GM12878 (cell line): ENCODE measurements around the gene PKM. TPM values are rescaled to one million over a fixed set of nuclear protein-coding genes. Genes with fewer than 3 reads are reported as not detected.

ENCODE experiments used
- ATAC-seq: fragments of 200-7000 bp; cut with Tn5 transposase; 3 replicates; pipeline ENCODE4 v1.9.1; 2020; ENCODE audit warnings: mild to moderate bottlenecking, moderate library complexity
- BruUV-seq: library from RNA; stranded (reverse); fragments of 400-500 nt; replicated peaks from 2 replicates; lab custom pipeline; 2021; lab: Mats Ljungman, UMichigan
- CTCF ChIA-PET: fragments of 300-600 bp; sonication (Branson Sonifier 250); formaldehyde crosslinking; extraction: SDS; loops from one replicate; lab custom pipeline; 2021; ENCODE audit warnings: inconsistent platforms; lab: Yijun Ruan, JAX
- POLR2A ChIA-PET: fragments of 350-600 bp; formaldehyde crosslinking; extraction: SDS; loops from one replicate; lab custom pipeline; 2021; ENCODE audit warnings: inconsistent platforms; lab: Charles Lee
- RAD21 ChIA-PET: fragments of 300-600 bp; sonication (Branson Sonifier 250); formaldehyde crosslinking; loops from one replicate; lab custom pipeline; 2023; ENCODE audit warnings: antibody characterized with exemption; ENCODE audit not compliant: unreplicated experiment; lab: Charles Lee
- SMC1A ChIA-PET: fragments of 300-600 bp; sonication (Branson Sonifier 250); formaldehyde crosslinking; loops from one replicate; lab custom pipeline; 2023; ENCODE audit not compliant: unreplicated experiment, uncharacterized antibody; lab: Charles Lee
- DNase-seq: peaks from one replicate; pipeline ENCODE4 v3.0.0-alpha.2; 2011; ENCODE audit warnings: low read depth, low spot score
- FAIRE-seq: peaks from 3 replicates; lab custom pipeline; 2011; peaks lifted over from hg19 to GRCh38; lab: Jason Lieb, UNC
- H2AFZ ChIP-seq: 2 replicates; pipeline ENCODE4 v1.6.0; 2011; ENCODE audit warnings: low read depth, low read length, control low read depth; ENCODE audit not compliant: control insufficient read depth
- H3K27ac ChIP-seq: 2 replicates; pipeline ENCODE4 v1.5.1; 2011; ENCODE audit warnings: control low read depth; ENCODE audit not compliant: control insufficient read depth, insufficient read depth
- H3K27me3 ChIP-seq, 2 experiments: replicated peaks in 1 of 2; 2 replicates each; pipeline versions ENCODE4 v1.6.0 to v1.6.1; 2011; ENCODE audit warnings: low read length in 1 of 2; ENCODE audit not compliant: control insufficient read depth in 2 of 2, insufficient read depth in 2 of 2
- H3K36me3 ChIP-seq, 2 experiments: 2 replicates each; pipeline ENCODE4 v1.5.1; 2011; ENCODE audit warnings: low read length in 1 of 2; ENCODE audit not compliant: control insufficient read depth in 2 of 2, insufficient read depth in 2 of 2
- H3K4me1 ChIP-seq: 2 replicates; pipeline ENCODE4 v1.6.1; 2011; ENCODE audit warnings: mild to moderate bottlenecking, low read length, moderate library complexity, mixed read lengths; ENCODE audit not compliant: control insufficient read depth, insufficient read depth
- H3K4me2 ChIP-seq: 2 replicates; pipeline ENCODE4 v1.6.0; 2011; ENCODE audit warnings: control low read depth; ENCODE audit not compliant: control insufficient read depth, insufficient read depth
- H3K4me3 ChIP-seq: fragments of 200-600 bp; sonication (generic); 2 replicates; pipeline ENCODE4 v1.5.1; 2016
- H3K79me2 ChIP-seq: 2 replicates; pipeline ENCODE4 v1.6.0; 2011; ENCODE audit warnings: low read length; ENCODE audit not compliant: control insufficient read depth, insufficient read depth
- H3K9ac ChIP-seq: 2 replicates; pipeline ENCODE4 v1.8.0; 2011; ENCODE audit warnings: low read length, control low read depth, mixed read lengths; ENCODE audit not compliant: control insufficient read depth, insufficient read depth
- H3K9me3 ChIP-seq: replicated peaks from 3 replicates; pipeline ENCODE4 v1.5.1; 2011; ENCODE audit warnings: mild to moderate bottlenecking, low read length; ENCODE audit not compliant: control insufficient read depth, insufficient read depth
- H4K20me1 ChIP-seq: 2 replicates; pipeline ENCODE4 v1.6.0; 2011; ENCODE audit not compliant: control insufficient read depth, insufficient read depth
- BHLHE40 ChIP-seq, 2 experiments: fragments of 450-650 bp in 1 of 2; IDR thresholded peaks; 2 replicates each; pipeline ENCODE4 v1.6.1; 2011 to 2017; ENCODE audit warnings: low read depth in 2 of 2, borderline replicate concordance in 1 of 2, improper control_type of control experiment in 1 of 2, low read length in 1 of 2, mild to moderate bottlenecking in 1 of 2
- CBFB ChIP-seq: IDR thresholded peaks from 2 replicates; pipeline ENCODE4 v1.6.1; 2016; ENCODE audit warnings: antibody characterized with exemption, low read depth
- CBX3 ChIP-seq: fragments of 200-600 bp; sonication (generic); IDR thresholded peaks from 2 replicates; pipeline ENCODE4 v1.6.1; 2016; ENCODE audit warnings: low read depth, borderline replicate concordance
- CEBPB ChIP-seq, 2 experiments: fragments of 150-350 bp in 1 of 2; IDR thresholded peaks; 2 replicates each; pipeline ENCODE4 v1.6.1; 2012 to 2014; ENCODE audit warnings: low read depth in 2 of 2, low read length in 2 of 2, borderline replicate concordance in 1 of 2, inconsistent platforms in 1 of 2
- CHD1 ChIP-seq: IDR thresholded peaks from 2 replicates; pipeline ENCODE4 v1.6.1; 2012; ENCODE audit warnings: low read depth, low read length, improper control_type of control experiment
- CTCF ChIP-seq, 3 experiments: IDR thresholded peaks in 2 of 3; conservative IDR thresholded peaks in 1 of 3; 2 replicates each; pipeline ENCODE4 v1.5.1; 2011; ENCODE audit warnings: low read depth in 3 of 3, low read length in 3 of 3, mild to moderate bottlenecking in 3 of 3, control low read depth in 2 of 3, moderate library complexity in 2 of 3, inconsistent platforms in 1 of 3, mixed read lengths in 1 of 3; ENCODE audit not compliant: control insufficient read depth in 2 of 3, insufficient read depth in 1 of 3; ENCODE audit errors: extremely low read depth in 1 of 3
- EGR1 ChIP-seq, 2 experiments: IDR thresholded peaks; 1 replicate in 1 of 2; 2 replicates in 1 of 2; pipeline ENCODE4 v1.6.1; 2011 to 2012; ENCODE audit warnings: low read depth in 2 of 2, low read length in 2 of 2, borderline replicate concordance in 1 of 2, mild to moderate bottlenecking in 1 of 2, moderate library complexity in 1 of 2
- IRF5 ChIP-seq: fragments of 450-650 bp; IDR thresholded peaks from 2 replicates; pipeline ENCODE4 v1.6.1; 2017; ENCODE audit warnings: borderline replicate concordance
- NFYA ChIP-seq: IDR thresholded peaks from 2 replicates; pipeline ENCODE4 v1.6.1; 2011; ENCODE audit warnings: low read depth, mild to moderate bottlenecking, low read length, improper control_type of control experiment, borderline replicate concordance
- POLR2AphosphoS2 ChIP-seq: IDR thresholded peaks from 2 replicates; pipeline ENCODE4 v1.6.1; 2011; ENCODE audit warnings: low read depth, mild to moderate bottlenecking, low read length, improper control_type of control experiment, moderate library complexity
- POLR2AphosphoS5 ChIP-seq: IDR thresholded peaks from 2 replicates; pipeline ENCODE4 v1.6.1; 2011; ENCODE audit warnings: mild to moderate bottlenecking, low read length, inconsistent platforms
- RBBP5 ChIP-seq: fragments of 200-600 bp; sonication (generic); conservative IDR thresholded peaks from 2 replicates; pipeline ENCODE4 v1.6.1; 2016
- RFX5 ChIP-seq: IDR thresholded peaks from 2 replicates; pipeline ENCODE4 v1.6.1; 2011; ENCODE audit warnings: low read depth, low read length, improper control_type of control experiment
- WRNIP1 ChIP-seq: IDR thresholded peaks from 2 replicates; pipeline ENCODE4 v1.6.1; 2011; ENCODE audit warnings: low read depth, low read length, improper control_type of control experiment, borderline replicate concordance
- WGBS: methylation state at CpG from one replicate; pipeline ENCODE4 v1.1.6; 2016; ENCODE audit warnings: low lambda C conversion rate; ENCODE audit not compliant: insufficient replicate concordance, insufficient coverage; ENCODE audit errors: missing lambda C conversion rate; 5-methylcytosine and 5-hydroxymethylcytosine counted together
- in situ Hi-C: fragments of 300-500 bp; cut with MboI; formaldehyde crosslinking; loops from 9 replicates; pipeline ENCODE4 v1.14.3; 2018; ENCODE audit warnings: mixed read lengths
- intact Hi-C: fragments of 100-400 bp; cut with micrococcal nuclease; formaldehyde crosslinking; loops from one replicate; pipeline ENCODE4 v1.14.2; 2022; ENCODE audit not compliant: unreplicated experiment
- polyA plus RNA-seq, 11 experiments: library from polyadenylated mRNA; depleted of rRNA in 4 of 11; unstranded in 6 of 11; stranded (reverse) in 5 of 11; fragments of >200 nt; fragmentation: Nextera tagmentation in 4 of 11; fragmentation: Illumina TruSeq in 1 of 11; extraction: Ambion mirVana in 4 of 11; extraction: Trizol in 1 of 11; gene quantifications; 1 replicate in 1 of 11; 2 replicates in 10 of 11; pipeline versions ENCODE4 v1.2.1 to v1.2.3, GENCODE V29; 2011 to 2016; ENCODE audit warnings: inconsistent platforms in 2 of 11, missing spikeins in 2 of 11, low read depth in 1 of 11
- total RNA-seq, 4 experiments: library from RNA; depleted of rRNA in 3 of 4; stranded (reverse); fragments of >200 nt in 3 of 4; fragmentation: Illumina TruSeq in 1 of 4; extraction: Trizol in 1 of 4; gene quantifications; 2 replicates each; pipeline versions ENCODE4 v1.2.1 to v1.2.3, GENCODE V29; 2013 to 2021

Gene PKM
- total and polyA plus RNA-seq, 10 of the 15 experiments (the other 5 are each of a cell fraction or from before 2014, with no cell fraction given): 491 to 2,011 (median 1,433) TPM

GRCh38 chr15:72207558-72208085 lies 23.4 kb downstream of the PKM start:
- intact Hi-C loops: no loop called here
- Histone ChIP-seq H3K4me3 (no peak overlapping the region), H4K20me1 (peaks cover 37% of the 10 kb centered on the region), H3K79me2 (no peaks in the 10 kb centered on the region; the same call in none of the 2 replicates), H3K36me3 (peaks cover 66 to 89% of the 10 kb centered on the region in 2 experiments), H3K27me3 (no peaks in the 10 kb centered on the region), H3K4me2 (no peak overlapping the region), H3K9ac (no peak overlapping the region), H3K4me1 (no peaks in the 10 kb centered on the region), H2AFZ (no peak overlapping the region)
- no TSS peak for BruUV-seq
- in situ Hi-C loops: no loop called here
- FAIRE-seq: no peak
- CTCF ChIA-PET: interaction anchor here (1.0 to 1.5 kb wide), 3 partner anchors 9 to 62 kb away, joined by 3 to 5 read pairs (median 4); no protein-coding TSS in a partner anchor
- SMC1A ChIA-PET: interaction anchor here (1.2 kb wide), 1 partner anchor 19 kb away, joined by 3 read pairs; no protein-coding TSS in a partner anchor
- no peak for TF ChIP-seq POLR2AphosphoS5
- peak; percentile 34; the same call in 1 of the 2 replicates for TF ChIP-seq POLR2AphosphoS2
- TF ChIP-seq, all 136 proteins: peak for 1
- RAD21 ChIA-PET: interaction anchor here (1.3 kb wide), 1 partner anchor 10 kb away, joined by 5 read pairs; the partner anchor contains the start of gene GRAMD2A
- Histone ChIP-seq H3K9me3 (no peaks in the 10 kb centered on the region), H3K27ac (no peak overlapping the region)
- POLR2A ChIA-PET: no interaction called here
- ATAC-seq (no peak), DNase-seq (no peak)

GRCh38 chr15:72206677-72207000 lies 24.4 kb downstream of the PKM start:
- WGBS: 90% methylated on average over 5 of the region's 5 CpGs
- DNase-seq (no peak), ATAC-seq (no peak), FAIRE-seq (no peak)
- intact Hi-C loops (no loop called here), in situ Hi-C loops (no loop called here)
- CTCF ChIA-PET: no interaction called here
- TF ChIP-seq RBBP5 (no peak), BHLHE40 (IDR thresholded peaks at IDR 0.05; ENCODE audit: borderline replicate concordance in 1 of 2, low read depth in 2 of 2, low read length in 1 of 2) (no peak), IRF5 (no peak), CHD1 (no peak), CBFB (no peak), EGR1 (IDR thresholded peaks at IDR 0.05; ENCODE audit: borderline replicate concordance in 1 of 2, low read depth in 2 of 2, low read length in 2 of 2) (no peak), RFX5 (no peak), WRNIP1 (no peak), CTCF (IDR thresholded peaks at IDR 0.05 in 2 of 3, conservative IDR thresholded peaks at IDR 0.05 in 1 of 3; ENCODE audit: control insufficient read depth in 2 of 3, extremely low read depth in 1 of 3, insufficient read depth in 1 of 3, low read depth in 3 of 3, low read length in 3 of 3) (no peak), NFYA (no peak), CBX3 (no peak), CEBPB (IDR thresholded peaks at IDR 0.05; ENCODE audit: borderline replicate concordance in 1 of 2, low read depth in 2 of 2, low read length in 2 of 2) (no peak)
- no peak overlapping the region for H3K4me3 ChIP-seq
- peaks cover 28% of the 10 kb centered on the region for H4K20me1 ChIP-seq
- RAD21 ChIA-PET: interaction anchor here (1.3 kb wide), 1 partner anchor 9 kb away, joined by 5 read pairs; the partner anchor contains the start of gene GRAMD2A
- no peak overlapping the region for H3K9ac ChIP-seq
- no peaks in the 10 kb centered on the region; the same call in 1 of the 2 replicates for H3K79me2 ChIP-seq
- SMC1A ChIA-PET: no interaction called here
- no peak overlapping the region for H3K27ac ChIP-seq
- H3K36me3 ChIP-seq: peaks cover 67 to 84% of the 10 kb centered on the region in 2 experiments
- no peaks in the 10 kb centered on the region for H3K9me3 ChIP-seq
- POLR2A ChIA-PET: no interaction called here
- no peak overlapping the region for H2AFZ ChIP-seq
- no peaks in the 10 kb centered on the region for H3K27me3 ChIP-seq
- H3K4me1 ChIP-seq: no peaks in the 10 kb centered on the region
- H3K4me2 ChIP-seq: no peak overlapping the region
- BruUV-seq: no TSS peak
